PC-9 (cell line): Measurements from ENCODE around the gene ACBD6. TPM values are rescaled to one million over a fixed set of nuclear protein-coding genes. Genes with fewer than 3 reads are reported as not detected.

ENCODE experiments used
- BruUV-seq: library from RNA; stranded (reverse); fragments of 400-500 nt; replicated peaks from 2 replicates; lab custom pipeline; 2021; lab: Mats Ljungman, UMichigan
- CTCF ChIA-PET: fragments of 300-600 bp; sonication (Branson Sonifier 250); formaldehyde crosslinking; loops from one replicate; lab custom pipeline; 2022; ENCODE audit warnings: antibody characterized with exemption; lab: Charles Lee
- POLR2A ChIA-PET: fragments of 300-600 bp; sonication (Branson Sonifier 250); formaldehyde crosslinking; loops from one replicate; lab custom pipeline; 2022; ENCODE audit warnings: antibody characterized with exemption; ENCODE audit not compliant: unreplicated experiment; lab: Charles Lee
- DNase-seq, 2 experiments: peaks; one replicate each; pipeline versions ENCODE4 v3.0.0 to v3.0.0-alpha.2; 2015 to 2022; ENCODE audit warnings: mixed read lengths in 1 of 2
- H2AFZ ChIP-seq: fragments of 200-600 bp; sonication (generic); 2 replicates; pipeline ENCODE4 v1.8.1; 2017; ENCODE audit warnings: antibody characterized with exemption
- H3F3A ChIP-seq: fragments of 200-600 bp; sonication (generic); 2 replicates; pipeline ENCODE4 v1.8.1; 2017; ENCODE audit warnings: antibody characterized with exemption, mild to moderate bottlenecking, low read depth; ENCODE audit not compliant: insufficient read depth
- H3K27ac ChIP-seq: fragments of 200-600 bp; sonication (generic); 2 replicates; pipeline ENCODE4 v1.6.1; 2016; ENCODE audit warnings: mixed run types
- H3K27me3 ChIP-seq: fragments of 200-600 bp; sonication (generic); 2 replicates; pipeline ENCODE4 v1.6.1; 2016; ENCODE audit warnings: low read depth, mixed run types; ENCODE audit not compliant: insufficient read depth
- H3K36me3 ChIP-seq: fragments of 200-600 bp; sonication (generic); 2 replicates; pipeline ENCODE4 v1.6.1; 2016; ENCODE audit warnings: low read depth, mixed run types
- H3K4me1 ChIP-seq: fragments of 200-600 bp; sonication (generic); replicated peaks from 2 replicates; pipeline ENCODE4 v1.6.1; 2016; ENCODE audit warnings: mixed run types; ENCODE audit not compliant: insufficient read depth
- H3K4me2 ChIP-seq: fragments of 200-600 bp; sonication (generic); 2 replicates; pipeline ENCODE4 v1.6.1; 2017; ENCODE audit warnings: mixed run types
- H3K4me3 ChIP-seq: fragments of 200-600 bp; sonication (generic); 2 replicates; pipeline ENCODE4 v1.6.1; 2016; ENCODE audit warnings: mixed run types
- H3K79me2 ChIP-seq: fragments of 200-600 bp; sonication (generic); 2 replicates; pipeline ENCODE4 v1.6.1; 2017; ENCODE audit warnings: low read depth, mixed run types
- H3K9me2 ChIP-seq: fragments of 200-600 bp; sonication (generic); 2 replicates; pipeline ENCODE4 v1.8.1; 2017; ENCODE audit warnings: mild to moderate bottlenecking; ENCODE audit not compliant: insufficient read depth
- H3K9me3 ChIP-seq: fragments of 200-600 bp; sonication (generic); 2 replicates; pipeline ENCODE4 v1.8.1; 2016; ENCODE audit warnings: low read depth; ENCODE audit not compliant: insufficient read depth
- H4K20me1 ChIP-seq: fragments of 200-600 bp; sonication (generic); 2 replicates; pipeline ENCODE4 v1.8.1; 2017; ENCODE audit not compliant: insufficient read depth
- EZH2 ChIP-seq: fragments of 200-600 bp; sonication (generic); IDR thresholded peaks from 2 replicates; pipeline ENCODE4 v1.8.0; 2017; ENCODE audit warnings: antibody characterized with exemption, low read depth
- intact Hi-C: fragments of 100-400 bp; cut with micrococcal nuclease; formaldehyde crosslinking; loops from one replicate; pipeline ENCODE4 v1.10.0; 2022; ENCODE audit not compliant: unreplicated experiment
- total RNA-seq: library from RNA; stranded (reverse); gene quantifications from 2 replicates; pipeline ENCODE4 v1.2.3, GENCODE V29; 2021
- TF ChIP-seq, protein P1 (sequence below): fragments of 200-600 bp; sonication (generic); conservative IDR thresholded peaks from 2 replicates; pipeline ENCODE4 v1.6.1; 2017; ENCODE audit warnings: mixed run types, antibody characterized with exemption, mild to moderate bottlenecking, moderate library complexity

The ACBD6 gene
- total RNA-seq, 1 experiment from 2014 or later = 61.0 TPM

DNA sequence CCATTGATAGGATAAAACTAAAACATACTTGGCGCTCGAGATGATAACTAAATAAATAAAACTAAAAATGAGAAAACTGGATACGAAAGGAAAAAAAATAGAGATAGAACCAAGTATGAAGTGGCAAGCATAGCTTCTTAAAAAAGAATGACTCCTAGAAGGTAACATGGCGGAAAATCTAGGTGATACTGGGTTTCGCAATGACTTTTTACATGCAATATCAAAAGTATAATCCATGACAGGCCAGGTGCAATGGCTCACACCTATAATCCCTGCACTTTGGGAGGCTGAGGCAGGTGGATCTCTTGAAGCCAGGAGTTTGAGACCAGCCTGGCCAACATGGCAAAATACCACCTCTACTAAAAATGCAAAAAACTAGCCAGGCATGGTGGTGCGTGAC lies 70.7 kb downstream of the ACBD6 start:
- Histone ChIP-seq H3K9me2 (no peaks in the 10 kb centered on the region), H3K79me2 (0 out of 2 replicates have a peak, but pooled peaks cover 9% of the 10 kb centered on the region), H3K4me1 (peaks cover 6% of the 10 kb centered on the region; the same call in 1 of the 2 replicates), H3K27ac (no peak overlapping the region), H3K4me2 (no peak overlapping the region), H3K36me3 (peaks cover 5% of the 10 kb centered on the region; the same call in 1 of the 2 replicates), H3F3A (no peaks in the 10 kb centered on the region), H3K27me3 (no peaks in the 10 kb centered on the region), H4K20me1 (peaks cover 3% of the 10 kb centered on the region; the same call in 1 of the 2 replicates), H3K4me3 (no peak overlapping the region), H3K9me3 (no peaks in the 10 kb centered on the region), H2AFZ (no peak overlapping the region)
- no TSS peak for BruUV-seq
- no peak for DNase-seq
- ChIA-PET POLR2A (no interaction called here), CTCF (no interaction called here)
- TF ChIP-seq, protein P1, sequence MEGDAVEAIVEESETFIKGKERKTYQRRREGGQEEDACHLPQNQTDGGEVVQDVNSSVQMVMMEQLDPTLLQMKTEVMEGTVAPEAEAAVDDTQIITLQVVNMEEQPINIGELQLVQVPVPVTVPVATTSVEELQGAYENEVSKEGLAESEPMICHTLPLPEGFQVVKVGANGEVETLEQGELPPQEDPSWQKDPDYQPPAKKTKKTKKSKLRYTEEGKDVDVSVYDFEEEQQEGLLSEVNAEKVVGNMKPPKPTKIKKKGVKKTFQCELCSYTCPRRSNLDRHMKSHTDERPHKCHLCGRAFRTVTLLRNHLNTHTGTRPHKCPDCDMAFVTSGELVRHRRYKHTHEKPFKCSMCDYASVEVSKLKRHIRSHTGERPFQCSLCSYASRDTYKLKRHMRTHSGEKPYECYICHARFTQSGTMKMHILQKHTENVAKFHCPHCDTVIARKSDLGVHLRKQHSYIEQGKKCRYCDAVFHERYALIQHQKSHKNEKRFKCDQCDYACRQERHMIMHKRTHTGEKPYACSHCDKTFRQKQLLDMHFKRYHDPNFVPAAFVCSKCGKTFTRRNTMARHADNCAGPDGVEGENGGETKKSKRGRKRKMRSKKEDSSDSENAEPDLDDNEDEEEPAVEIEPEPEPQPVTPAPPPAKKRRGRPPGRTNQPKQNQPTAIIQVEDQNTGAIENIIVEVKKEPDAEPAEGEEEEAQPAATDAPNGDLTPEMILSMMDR = no peak
- no peak for TF ChIP-seq EZH2
- intact Hi-C loops = no loop called here

DNA sequence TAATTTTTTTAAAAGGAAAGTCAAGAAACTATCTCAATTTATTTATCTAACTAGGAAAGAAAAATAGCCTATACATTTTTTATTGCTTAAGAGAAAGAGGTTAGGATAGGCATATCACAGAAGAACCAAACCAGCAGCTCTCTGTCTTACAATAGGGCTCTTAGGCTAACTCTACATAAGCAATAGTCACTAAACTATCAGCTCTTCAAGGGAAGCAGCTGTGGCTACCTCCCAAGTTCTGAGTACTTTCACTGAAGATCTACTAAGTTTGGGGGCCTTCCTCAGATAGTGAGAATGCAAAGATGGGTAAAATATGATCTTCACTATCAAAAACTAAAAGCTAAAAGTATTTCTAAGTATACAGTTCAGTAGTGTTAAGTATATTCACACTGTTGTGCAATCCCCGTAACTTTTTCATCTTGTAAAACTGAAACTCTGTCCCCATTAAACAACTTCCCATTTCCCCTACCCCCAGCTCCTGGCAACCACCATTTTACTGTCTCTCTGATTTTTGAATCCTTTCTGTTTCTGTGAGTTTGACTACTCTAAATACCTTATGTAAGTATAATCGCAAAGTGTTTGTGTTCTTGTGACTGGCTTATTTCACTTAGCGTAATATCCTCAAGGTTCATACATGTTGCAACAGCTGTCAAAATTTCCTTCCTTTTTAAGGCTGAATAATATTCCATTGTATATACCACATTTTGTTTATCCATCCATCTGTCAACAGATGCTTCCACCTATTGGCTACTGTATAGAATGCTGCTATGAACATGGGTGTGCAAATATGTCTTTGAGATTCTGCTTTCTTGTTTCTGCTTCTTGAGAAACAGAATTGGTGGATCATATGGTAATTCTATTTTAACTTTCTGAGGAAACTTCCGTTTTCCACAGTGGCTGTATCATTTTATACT lies 73.3 kb downstream of the ACBD6 start:
- BruUV-seq = no TSS peak

GRCh38 chr1:180425952-180426351 lies 76.4 kb downstream of the ACBD6 start:
- no TSS peak for BruUV-seq
- POLR2A ChIA-PET = no interaction called here

More for the DNA sequence above, 73.3 kb downstream of the ACBD6 start:
- Histone ChIP-seq H3K9me3 (no peaks in the 10 kb centered on the region), H3K9me2 (no peaks in the 10 kb centered on the region), H3K27ac (no peak overlapping the region), H3F3A (no peaks in the 10 kb centered on the region; the same call in 1 of the 2 replicates), H4K20me1 (peaks cover 12% of the 10 kb centered on the region), H3K4me2 (no peak overlapping the region), H3K27me3 (no peaks in the 10 kb centered on the region), H3K4me1 (peaks cover 4% of the 10 kb centered on the region; the same call in 1 of the 2 replicates), H2AFZ (no peak overlapping the region), H3K36me3 (peaks cover 5% of the 10 kb centered on the region; the same call in 1 of the 2 replicates), H3K79me2 (0 out of 2 replicates have a peak, but pooled peaks cover 5% of the 10 kb centered on the region), H3K4me3 (no peak overlapping the region)
- DNase-seq = no peak
- intact Hi-C loops = no loop called here
- TF ChIP-seq EZH2 = no peak
- TF ChIP-seq, protein P1 = no peak
- ChIA-PET CTCF (no interaction called here), POLR2A (interaction anchor here (0.5 to 0.6 kb wide), 2 partner anchors 149 to 168 kb away, joined by 4 to 5 read pairs; no protein-coding TSS in a partner anchor)

More at GRCh38 chr1:180425952-180426351, 76.4 kb downstream of the ACBD6 start:
- Histone ChIP-seq H3K27me3 (no peaks in the 10 kb centered on the region), H3K4me3 (no peak overlapping the region), H4K20me1 (peaks cover 12% of the 10 kb centered on the region), H2AFZ (no peak overlapping the region), H3K4me1 (no peaks in the 10 kb centered on the region), H3K4me2 (no peak overlapping the region), H3K9me2 (no peaks in the 10 kb centered on the region), H3F3A (no peaks in the 10 kb centered on the region; the same call in 1 of the 2 replicates), H3K36me3 (peaks cover 5% of the 10 kb centered on the region; the same call in 1 of the 2 replicates), H3K27ac (no peak overlapping the region), H3K79me2 (no peaks in the 10 kb centered on the region), H3K9me3 (no peaks in the 10 kb centered on the region)
- intact Hi-C loops = no loop called here
- no peak for TF ChIP-seq EZH2
- TF ChIP-seq, protein P1 = no peak
- no peak for DNase-seq
- CTCF ChIA-PET = no interaction called here
